Effector memory CD4-positive, alpha-beta T cell (primary cell): ENCODE data around the gene KREMEN2.
A peak's percentile ranks its signal among the peaks of the same experiment; 100 is the strongest.

Source experiments
- DNase-seq, 3 donors: peaks; one replicate each; pipeline ENCODE4 v3.0.0-alpha.2; 2020
- H3K27ac ChIP-seq: 2 replicates; pipeline ENCODE4 v1.7.0; 2013; ENCODE audit warnings: mild to moderate bottlenecking, low read length, moderate library complexity; ENCODE audit not compliant: insufficient read depth, poor library complexity, severe bottlenecking
- H3K27me3 ChIP-seq: replicated peaks from 2 replicates; pipeline ENCODE4 v1.7.0; 2013; ENCODE audit warnings: mild to moderate bottlenecking, low read length; ENCODE audit not compliant: insufficient read depth, control insufficient read depth, poor library complexity, severe bottlenecking
- H3K36me3 ChIP-seq: 2 replicates; pipeline ENCODE4 v1.7.0; 2013; ENCODE audit warnings: mild to moderate bottlenecking, low read length, moderate library complexity; ENCODE audit not compliant: control insufficient read depth, insufficient read depth
- H3K4me1 ChIP-seq: 2 replicates; pipeline ENCODE4 v1.7.0; 2013; ENCODE audit warnings: low read length, mild to moderate bottlenecking; ENCODE audit not compliant: control insufficient read depth, insufficient read depth, poor library complexity, severe bottlenecking
- H3K4me3 ChIP-seq: 2 replicates; pipeline ENCODE4 v1.7.0; 2013; ENCODE audit warnings: low read length, low read depth, mild to moderate bottlenecking; ENCODE audit not compliant: insufficient read depth, poor library complexity, severe bottlenecking
- H3K9me3 ChIP-seq: 2 replicates; pipeline ENCODE4 v1.7.0; 2013; ENCODE audit warnings: mild to moderate bottlenecking, low read length, moderate library complexity; ENCODE audit not compliant: control insufficient read depth

Gene KREMEN2

DNA sequence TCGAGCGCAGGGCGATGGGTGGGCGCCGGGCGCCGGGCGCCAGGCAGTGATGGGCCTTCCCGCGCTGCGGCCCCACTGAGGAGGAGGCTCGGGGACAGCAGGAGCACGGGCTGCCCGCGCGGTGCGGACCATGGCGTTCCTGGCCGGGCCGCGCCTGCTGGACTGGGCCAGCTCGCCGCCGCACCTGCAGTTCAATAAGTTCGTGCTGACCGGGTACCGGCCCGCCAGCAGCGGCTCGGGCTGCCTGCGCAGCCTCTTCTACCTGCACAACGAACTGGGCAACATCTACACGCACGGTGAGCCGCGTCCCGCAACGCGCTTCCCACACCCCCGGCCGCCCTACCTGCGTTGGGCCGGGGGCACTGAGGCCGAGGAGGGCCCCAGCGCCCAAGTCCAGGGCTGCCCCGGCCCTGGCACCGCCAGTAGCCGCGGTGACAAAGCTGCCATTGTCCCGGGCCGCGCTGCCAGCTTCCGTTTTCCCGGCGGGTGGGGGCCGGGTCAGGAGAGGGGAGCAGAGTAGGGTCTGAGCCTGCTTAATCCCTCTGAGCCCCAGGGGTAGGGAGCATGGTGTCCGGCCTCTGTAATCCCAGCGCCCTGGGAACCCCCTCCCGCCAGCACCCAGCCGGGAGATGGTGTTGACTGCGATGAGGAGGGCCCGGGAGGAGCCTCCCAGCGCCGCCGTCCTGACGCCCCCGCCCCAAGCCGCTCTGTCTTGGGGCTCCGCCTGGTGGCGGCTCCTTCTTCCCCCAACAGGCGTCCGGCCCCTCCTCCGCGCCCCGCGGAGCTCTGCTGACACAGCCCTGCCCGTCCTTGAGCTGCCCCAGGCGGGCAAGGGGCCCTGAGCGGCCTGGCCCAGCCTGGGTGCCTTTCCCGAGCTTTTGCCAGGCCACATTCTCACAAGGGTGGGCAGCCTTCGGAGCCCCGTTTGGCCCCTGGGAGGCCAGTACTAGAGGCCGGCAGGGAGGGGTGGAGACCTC is 5.8 kb downstream of the KREMEN2 start:
- Histone ChIP-seq H3K4me1 (peaks cover 39% of the 10 kb centered on the region), H3K27ac (peak overlapping the region; percentile 3), H3K27me3 (peaks cover 38% of the 10 kb centered on the region), H3K9me3 (no peaks in the 10 kb centered on the region), H3K4me3 (peak overlapping the region; percentile 54), H3K36me3 (no peaks in the 10 kb centered on the region)
- DNase-seq: peak; percentile 25 to 51 (median 46)

DNA sequence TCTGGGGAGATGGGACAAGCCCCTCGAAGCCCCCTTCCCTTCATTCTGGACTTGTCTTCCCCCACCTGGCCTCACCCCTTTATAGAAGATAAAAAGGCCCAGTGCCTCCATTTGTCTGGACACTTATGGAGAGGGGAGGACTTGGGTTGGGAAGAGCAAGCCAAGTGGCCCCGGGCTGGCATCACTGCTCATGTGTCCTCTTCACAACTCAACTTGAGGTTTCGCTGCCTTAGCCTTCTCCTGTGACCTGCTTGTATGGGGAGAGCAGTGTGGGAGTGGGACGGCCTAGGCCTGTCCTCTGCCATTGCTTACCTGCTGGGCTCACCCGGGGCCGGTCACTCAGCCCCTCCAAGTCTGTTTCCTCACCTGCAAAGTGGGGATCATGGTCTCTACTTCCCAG is 6.5 kb downstream of the KREMEN2 start:
- DNase-seq: no peak
- Histone ChIP-seq H3K4me3 (no peak overlapping the region), H3K27ac (no peak overlapping the region)

DNA sequence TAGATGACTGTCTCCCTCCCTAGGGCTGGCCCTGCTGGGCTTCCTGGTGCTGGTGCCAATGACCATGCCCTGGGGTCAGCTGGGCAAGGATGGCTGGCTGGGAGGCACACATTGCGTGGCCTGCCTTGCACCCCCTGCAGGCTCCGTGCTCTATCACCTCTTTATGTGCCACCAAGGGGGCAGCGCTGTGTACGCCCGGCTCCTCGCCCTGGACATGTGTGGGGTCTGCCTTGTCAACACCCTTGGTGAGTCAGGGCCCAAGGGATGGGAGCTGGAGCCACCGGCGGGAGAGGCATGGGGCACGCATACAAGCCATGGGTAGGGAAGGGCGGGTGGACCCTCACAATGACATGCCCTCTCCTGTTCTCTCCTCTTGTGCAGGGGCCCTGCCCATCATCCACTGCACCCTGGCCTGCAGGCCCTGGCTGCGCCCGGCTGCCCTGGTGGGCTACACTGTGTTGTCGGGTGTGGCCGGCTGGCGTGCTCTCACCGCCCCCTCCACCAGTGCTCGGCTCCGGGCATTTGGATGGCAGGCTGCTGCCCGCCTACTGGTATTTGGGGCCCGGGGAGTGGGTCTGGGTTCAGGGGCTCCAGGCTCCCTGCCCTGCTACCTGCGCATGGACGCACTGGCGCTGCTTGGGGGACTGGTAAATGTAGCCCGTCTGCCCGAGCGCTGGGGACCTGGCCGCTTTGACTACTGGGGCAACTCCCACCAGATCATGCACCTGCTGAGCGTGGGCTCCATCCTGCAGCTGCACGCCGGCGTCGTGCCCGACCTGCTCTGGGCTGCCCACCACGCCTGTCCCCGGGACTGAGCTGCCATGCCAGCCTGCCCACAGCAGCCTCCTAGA is 7.3 kb downstream of the KREMEN2 start:
- H3K27ac ChIP-seq: no peak overlapping the region
- no peak for DNase-seq
- H3K4me3 ChIP-seq: no peak overlapping the region
- H3K4me1 ChIP-seq: peaks cover 25% of the 10 kb centered on the region
- H3K27me3 ChIP-seq: peaks cover 25% of the 10 kb centered on the region
- H3K36me3 ChIP-seq: no peaks in the 10 kb centered on the region
- no peaks in the 10 kb centered on the region for H3K9me3 ChIP-seq

More for the DNA sequence above, 6.5 kb downstream of the KREMEN2 start:
- H3K36me3 ChIP-seq: no peaks in the 10 kb centered on the region
- H3K27me3 ChIP-seq: peaks cover 33% of the 10 kb centered on the region
- no peaks in the 10 kb centered on the region for H3K9me3 ChIP-seq
- H3K4me1 ChIP-seq: peaks cover 32% of the 10 kb centered on the region

DNA sequence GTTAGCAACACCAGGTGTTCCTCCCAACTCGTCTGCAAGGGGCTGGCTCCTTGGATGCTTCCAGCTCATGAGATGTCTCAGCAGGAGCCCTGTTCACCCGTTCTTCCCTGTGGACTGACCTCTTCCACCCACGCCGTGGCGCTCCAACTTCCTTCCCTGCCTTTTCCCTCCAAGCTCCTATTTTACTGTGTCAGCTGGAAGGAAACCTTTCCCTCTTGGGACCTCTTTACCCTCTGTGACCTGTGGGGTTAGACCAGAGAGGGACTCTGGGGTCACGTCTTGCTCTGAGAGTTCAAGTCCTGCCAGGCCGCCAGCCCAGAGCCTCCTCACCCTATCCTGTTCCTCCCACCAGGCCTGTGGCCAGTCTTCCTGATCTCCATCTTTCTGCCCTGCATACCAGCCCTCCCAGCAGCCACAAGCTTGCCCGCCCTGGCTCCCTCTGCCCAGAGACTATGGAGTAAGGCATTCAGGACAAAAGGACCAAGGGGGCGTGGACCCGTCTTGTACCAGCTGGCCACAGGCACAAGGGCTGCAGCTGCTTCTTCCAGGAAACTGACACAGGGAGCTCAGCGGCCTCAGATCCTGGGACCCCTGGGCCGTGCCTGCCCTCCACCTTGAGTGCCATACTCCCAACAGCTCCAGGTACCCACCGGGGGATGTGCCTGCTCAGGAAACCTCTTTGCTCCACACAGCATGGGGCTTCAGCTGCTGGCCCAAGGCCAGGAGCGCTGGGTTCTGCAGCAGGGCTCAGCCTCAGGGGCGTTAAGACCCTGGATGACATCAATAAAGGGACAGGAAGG is 8.1 kb downstream of the KREMEN2 start:
- DNase-seq: no peak
- no peak overlapping the region for H3K27ac ChIP-seq
- H3K27me3 ChIP-seq: peaks cover 16% of the 10 kb centered on the region
- peaks cover 19% of the 10 kb centered on the region for H3K4me1 ChIP-seq
- no peaks in the 10 kb centered on the region for H3K9me3 ChIP-seq
- H3K36me3 ChIP-seq: no peaks in the 10 kb centered on the region
- no peak overlapping the region for H3K4me3 ChIP-seq

DNA sequence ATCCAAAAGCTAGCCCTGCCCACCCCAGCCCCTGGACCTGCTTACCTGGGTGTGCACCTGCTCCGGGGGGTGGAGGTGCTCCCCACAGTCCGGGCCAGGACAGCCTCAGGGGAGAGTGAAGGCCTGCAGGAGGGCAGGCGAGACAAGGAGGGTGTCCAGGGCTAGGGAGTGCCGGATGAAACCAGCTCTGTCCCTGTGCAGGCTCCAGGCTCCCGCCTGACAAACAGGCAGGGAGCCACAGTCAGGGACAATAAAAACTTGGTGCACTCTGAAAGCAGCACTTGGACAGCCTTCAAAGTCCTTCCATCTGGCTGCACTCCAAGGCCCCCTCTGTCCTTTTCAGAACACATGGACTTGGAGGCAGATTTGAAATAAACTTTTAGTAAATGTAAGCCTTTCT is 9.0 kb downstream of the KREMEN2 start:
- peaks cover 10% of the 10 kb centered on the region for H3K4me1 ChIP-seq

DNA sequence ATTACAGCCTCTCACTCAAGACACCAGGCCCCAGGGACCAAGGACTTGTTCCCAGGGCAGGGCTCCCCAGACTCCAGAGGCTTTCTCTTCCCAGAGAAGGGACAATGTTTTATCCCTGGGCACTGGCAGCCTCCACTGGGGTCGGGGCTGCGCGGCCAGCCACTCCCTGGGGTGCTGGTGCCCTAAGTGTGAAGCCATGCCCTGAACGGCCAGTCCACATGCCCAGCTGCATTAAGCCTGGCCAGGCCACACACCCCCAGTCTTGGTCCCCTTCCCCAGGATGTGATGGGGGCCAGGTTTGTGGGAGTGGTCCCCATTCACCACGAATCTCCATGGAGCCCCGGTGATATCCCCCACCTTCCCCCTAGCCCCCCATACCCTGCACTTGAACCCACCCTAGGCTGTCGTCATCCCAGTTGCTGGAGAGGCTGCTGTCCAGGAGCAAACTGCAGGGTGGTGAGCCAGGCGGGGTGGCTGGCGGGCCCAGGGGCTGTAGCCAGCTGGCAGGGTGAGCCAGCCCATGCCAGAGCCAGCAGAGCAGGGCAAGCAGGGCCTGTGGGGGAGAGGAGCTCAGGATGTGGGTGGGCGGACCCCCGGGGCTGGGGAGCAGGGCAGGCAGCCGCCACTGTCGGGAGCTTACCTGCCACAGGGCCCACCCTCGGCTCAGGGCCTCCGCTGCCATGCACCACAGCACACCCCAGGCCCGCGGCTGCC is 9.7 kb downstream of the KREMEN2 start:
- H3K4me1 ChIP-seq: peaks cover 4% of the 10 kb centered on the region

More for the DNA sequence above, 9.0 kb downstream of the KREMEN2 start:
- H3K4me3 ChIP-seq: no peak overlapping the region
- H3K27ac ChIP-seq: no peak overlapping the region
- no peaks in the 10 kb centered on the region for H3K9me3 ChIP-seq
- H3K36me3 ChIP-seq: no peaks in the 10 kb centered on the region
- DNase-seq: no peak
- H3K27me3 ChIP-seq: peaks cover 7% of the 10 kb centered on the region

DNA sequence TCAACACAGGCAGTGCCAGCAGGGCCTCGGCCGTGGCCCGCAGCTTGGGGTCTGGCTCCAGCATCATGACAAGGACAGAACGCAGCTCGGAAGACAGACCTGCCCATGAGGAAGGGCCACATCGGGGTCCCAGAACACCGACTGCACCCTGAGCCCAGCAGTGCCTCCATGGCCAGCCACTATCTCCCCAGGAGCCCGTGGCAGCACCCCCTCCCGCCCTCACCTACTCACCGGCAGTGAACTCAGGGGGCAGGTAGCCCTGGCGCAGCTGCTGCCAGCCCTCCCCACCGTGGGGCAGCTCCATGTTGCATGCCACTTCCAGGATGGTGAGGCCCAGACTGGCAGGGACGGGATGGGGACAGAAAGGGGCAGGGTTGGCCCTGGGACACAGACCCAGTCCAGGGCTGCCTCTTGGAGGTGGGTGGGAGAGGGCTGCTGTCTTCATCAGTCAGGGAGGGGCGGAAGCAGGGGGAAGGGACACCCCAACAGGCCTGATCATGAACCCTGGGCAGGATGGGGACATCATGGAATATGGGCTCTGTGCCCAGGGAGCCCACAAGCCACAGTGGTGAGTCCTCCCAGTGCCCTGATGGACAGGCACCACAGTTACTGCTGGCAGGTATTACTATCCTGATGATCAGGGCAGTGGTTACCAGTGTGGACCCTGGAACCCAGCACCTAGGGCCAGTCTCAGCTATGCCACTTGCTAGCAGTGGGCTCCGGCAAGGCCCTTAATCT is 10.4 kb downstream of the KREMEN2 start:
- H3K27ac ChIP-seq: no peak overlapping the region
- no peaks in the 10 kb centered on the region for H3K9me3 ChIP-seq
- H3K4me1 ChIP-seq: peaks cover 1% of the 10 kb centered on the region
- no peaks in the 10 kb centered on the region for H3K36me3 ChIP-seq
- H3K27me3 ChIP-seq: no peaks in the 10 kb centered on the region
- no peak for DNase-seq
- no peak overlapping the region for H3K4me3 ChIP-seq

More for the DNA sequence above, 9.7 kb downstream of the KREMEN2 start:
- no peak for DNase-seq
- Histone ChIP-seq H3K9me3 (no peaks in the 10 kb centered on the region), H3K27me3 (peaks cover under 1% of the 10 kb centered on the region), H3K27ac (no peak overlapping the region), H3K36me3 (no peaks in the 10 kb centered on the region), H3K4me3 (no peak overlapping the region)

DNA sequence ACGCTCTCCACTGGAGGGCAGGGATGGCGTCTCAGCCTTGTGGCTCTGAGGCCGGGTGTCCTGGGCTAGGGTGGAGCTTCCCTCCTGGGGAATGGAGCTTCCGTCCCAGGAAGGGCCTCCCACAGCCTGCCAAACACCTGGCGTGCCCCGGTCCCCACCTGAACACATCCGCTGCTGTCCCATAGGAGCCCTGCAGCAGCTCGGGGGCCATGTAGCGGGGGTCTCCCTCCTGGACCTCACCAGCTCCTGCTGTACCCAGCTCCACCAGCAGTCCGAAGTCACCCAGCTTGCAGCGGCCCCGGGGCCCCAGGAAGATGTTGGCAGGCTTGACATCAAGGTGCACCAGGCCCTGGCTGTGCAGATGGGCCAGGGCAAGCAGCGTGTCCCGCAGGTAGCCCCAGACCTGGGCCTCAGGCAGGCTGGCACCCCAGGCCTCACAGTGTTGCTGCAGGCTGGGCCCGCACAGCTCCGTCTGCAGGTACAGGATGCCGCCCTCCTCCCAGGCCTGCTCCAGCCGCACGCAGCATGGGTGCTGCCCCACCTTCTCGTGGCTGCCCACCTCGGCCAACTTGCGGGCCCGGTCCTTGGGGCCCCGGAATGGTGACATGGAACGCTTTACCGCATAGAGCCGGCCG is 11.2 kb downstream of the KREMEN2 start:
- H3K36me3 ChIP-seq: no peaks in the 10 kb centered on the region
- no peaks in the 10 kb centered on the region for H3K9me3 ChIP-seq
- H3K4me3 ChIP-seq: no peak overlapping the region
- H3K4me1 ChIP-seq: peaks cover 7% of the 10 kb centered on the region
- DNase-seq: no peak
- no peak overlapping the region for H3K27ac ChIP-seq
- H3K27me3 ChIP-seq: no peaks in the 10 kb centered on the region
